ENCODE results near the gene COL25A1.

The COL25A1 gene

DNA sequence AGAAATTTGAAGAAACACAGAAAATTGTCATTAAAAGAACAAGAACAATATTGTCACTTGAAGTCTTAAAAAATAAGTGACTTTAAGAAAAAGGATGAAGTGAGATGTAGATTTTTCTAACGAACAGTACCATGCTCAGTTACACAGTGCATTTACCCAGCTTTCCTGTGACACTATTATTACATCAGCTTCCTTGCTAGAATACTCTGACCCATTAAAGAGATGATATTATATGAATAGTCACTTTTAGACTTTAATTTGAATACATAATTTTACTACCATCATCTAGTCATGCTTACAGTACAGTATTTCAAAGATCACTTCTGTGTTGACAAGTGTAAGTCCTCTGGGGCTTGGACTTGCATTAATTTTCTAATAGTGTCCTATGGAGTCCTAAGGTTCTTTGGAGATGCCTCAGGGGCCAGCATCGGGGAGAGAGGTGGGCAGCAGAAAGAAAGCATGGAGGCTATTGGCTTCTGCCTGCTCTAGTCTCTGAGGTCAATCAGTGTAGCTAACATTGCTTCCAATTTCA, 10.7 kb downstream of the COL25A1 start:
- DNase-seq (ENCODE audit: low spot score) = no peak

DNA sequence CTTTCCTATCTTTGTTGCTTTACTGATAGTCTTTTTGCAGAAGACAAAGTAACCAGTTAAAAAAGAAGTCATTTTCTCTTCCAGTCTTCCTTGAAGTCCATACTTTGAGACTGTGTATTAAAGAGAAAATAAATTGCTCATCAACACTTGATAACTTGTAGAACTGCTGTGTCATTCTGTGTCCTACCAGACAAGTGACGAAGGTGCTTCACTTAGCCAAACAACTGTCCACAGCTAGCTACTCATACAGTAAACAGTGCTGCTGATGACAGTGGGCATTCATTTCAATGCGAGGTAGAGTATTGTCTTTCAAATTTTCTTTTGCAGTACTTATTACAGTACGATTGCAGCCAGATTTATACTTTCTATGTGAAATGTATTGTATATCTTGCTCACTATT, 11.5 kb downstream of the COL25A1 start:
- no peak for DNase-seq (ENCODE audit: low spot score)

DNA sequence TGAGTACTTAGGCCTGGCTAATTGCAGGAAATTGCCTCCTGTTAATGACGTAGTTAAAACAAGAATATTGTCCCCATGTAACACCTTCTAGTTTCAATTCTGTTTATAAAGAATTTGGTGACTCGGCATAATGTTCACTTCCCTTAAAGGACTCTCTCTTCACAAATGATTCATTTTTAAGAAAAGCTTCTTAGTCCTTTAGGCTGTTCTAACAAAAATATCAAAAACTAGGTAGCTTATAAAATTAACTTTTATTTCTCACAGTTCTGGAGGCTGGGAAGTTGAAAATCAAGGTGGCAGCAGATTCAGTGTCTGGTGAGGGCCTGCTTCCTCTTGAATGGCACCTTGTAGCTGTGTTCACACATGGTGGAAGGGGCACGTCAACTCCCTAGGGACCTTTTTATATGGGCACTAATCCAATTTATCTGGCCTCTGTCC, 23.8 kb downstream of the COL25A1 start:
- no peak for DNase-seq (ENCODE audit: low spot score)

DNA sequence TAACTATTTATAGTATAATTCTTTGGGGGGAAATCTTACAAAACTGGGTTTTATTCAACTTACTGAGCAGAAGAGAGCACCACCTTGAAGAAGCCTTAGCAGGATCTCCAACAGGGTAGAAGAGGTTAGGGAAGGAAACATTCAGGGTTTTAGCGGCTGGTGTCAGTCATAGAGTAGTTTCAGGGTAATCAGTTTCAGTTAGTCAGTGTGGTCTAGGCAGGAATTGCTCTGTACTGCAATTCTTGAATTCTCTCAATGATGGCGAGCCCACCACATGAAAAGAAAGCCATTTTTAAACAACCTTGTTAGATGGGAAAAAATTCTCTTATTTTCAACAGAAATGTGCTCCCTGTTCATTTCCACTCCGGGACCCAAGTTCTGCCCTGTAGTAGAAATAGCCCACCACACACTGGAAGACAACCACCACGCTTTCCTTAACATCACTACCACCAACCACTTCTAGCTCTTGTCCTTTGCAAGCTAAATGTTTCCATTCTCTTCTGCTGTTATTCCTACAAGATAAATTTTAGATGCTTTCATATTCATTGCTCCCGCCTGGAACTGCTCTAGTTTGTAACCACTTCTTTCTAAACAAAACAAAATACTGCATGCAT, 25.9 kb downstream of the COL25A1 start:
- no peak for DNase-seq (ENCODE audit: low spot score)

DNA sequence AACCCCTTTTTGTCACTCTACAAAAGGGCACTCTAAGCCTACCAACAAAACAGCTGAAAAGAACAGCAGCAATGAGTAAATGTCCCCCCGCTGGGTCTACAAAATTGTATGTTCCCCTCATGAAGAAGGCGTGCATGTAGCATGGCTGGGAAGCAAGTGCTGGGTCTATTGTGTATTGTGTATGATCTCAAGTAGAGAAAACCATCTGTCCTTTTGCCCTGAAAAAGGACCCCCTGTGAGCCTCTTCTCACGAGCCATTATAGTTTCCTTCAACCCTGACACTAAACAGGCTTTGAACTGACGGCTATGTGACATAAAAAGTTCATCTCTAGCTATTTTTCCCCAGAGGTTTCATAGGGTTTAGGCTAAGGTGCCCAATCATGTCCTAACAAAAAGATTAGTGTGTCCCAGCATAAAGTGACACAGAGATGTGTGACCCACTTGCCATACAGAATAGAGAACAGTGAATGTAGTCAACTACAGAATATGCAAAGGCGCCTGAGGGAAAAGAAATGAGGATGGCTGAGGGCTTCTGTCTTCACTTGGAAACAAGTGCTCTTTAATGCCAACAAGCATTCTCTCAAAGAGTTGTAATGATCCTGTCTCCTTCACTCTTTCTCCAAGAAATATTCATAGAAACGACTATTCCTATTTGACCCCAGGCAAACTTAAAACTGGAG, 27.3 kb downstream of the COL25A1 start:
- DNase-seq (ENCODE audit: low spot score) = no peak

DNA sequence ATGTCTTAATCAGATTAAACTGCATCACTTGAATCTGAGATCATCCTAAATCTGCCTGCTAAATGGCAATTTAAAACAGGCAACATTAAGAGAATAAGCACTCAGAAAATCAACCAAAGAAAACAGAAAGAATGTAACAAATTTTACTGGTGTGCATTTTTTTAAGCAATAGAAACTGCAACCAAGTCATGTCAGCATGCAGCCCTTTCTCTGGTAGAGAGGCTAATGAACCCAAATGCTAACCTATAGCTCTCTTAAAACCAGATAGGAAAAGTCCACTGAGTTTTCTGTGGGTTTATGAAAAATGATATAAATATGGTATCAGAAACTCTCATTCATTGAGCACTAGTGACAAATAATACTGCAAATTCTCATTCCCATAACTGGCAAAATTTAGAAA, 35.6 kb downstream of the COL25A1 start:
- DNase-seq (ENCODE audit: low spot score) = no peak

DNA sequence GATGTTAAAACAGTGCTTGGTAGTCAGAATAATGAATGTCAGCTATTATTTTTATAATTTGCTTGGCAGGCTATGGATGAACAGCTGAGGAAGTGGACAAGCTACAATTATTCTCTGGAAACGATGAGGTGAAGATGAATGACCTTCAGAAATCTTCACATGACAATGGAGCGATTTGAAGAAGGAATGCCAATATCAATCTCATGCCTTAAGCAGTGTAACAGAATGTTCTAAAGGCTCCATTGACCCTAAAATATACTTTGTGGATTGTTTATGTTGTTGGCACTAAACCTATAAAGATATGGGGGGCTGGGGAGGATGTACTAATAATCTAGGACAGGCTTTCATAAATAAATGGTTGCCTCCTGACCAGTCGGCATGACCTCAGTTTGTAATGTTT, 36.2 kb downstream of the COL25A1 start:
- no peak for DNase-seq (ENCODE audit: low spot score)

DNA sequence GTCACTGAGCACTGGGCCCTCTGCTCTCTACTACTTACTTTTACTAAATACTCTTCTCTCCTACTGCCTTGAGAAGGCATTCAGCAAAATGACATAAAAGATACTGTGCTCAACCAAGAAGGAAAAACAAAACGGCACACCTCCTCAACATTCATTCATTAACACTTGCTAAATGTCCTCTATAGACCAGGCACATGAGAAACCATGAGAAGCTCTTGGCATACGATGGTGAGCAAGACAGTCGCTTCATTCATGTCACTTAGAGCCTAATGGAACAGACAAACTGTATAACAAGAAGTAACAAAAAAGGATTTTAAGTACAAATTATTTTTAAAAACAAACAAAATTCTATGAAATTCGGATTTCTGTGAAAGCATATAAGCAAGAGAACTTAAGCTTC, 38.7 kb downstream of the COL25A1 start:
- DNase-seq (ENCODE audit: low spot score) = no peak

DNA sequence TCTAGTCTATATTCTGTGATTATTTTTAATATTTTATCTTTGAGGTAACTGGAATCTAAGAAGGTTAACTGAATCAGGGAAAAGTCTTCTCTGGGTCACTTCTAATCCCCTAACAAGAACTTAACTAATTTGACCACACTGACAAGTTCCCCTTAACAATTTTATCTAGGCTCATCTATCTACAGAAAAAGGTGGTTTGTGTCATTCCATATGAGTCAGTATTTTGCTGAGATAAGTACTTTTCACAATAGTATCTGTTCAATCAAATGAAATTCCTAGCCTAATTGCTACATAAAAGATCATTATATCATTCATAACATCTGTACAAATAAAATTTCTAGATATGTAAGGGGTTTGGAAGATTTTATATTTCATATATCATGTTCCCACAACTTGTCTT, 45.6 kb downstream of the COL25A1 start:
- no peak for DNase-seq (ENCODE audit: low spot score)

DNA sequence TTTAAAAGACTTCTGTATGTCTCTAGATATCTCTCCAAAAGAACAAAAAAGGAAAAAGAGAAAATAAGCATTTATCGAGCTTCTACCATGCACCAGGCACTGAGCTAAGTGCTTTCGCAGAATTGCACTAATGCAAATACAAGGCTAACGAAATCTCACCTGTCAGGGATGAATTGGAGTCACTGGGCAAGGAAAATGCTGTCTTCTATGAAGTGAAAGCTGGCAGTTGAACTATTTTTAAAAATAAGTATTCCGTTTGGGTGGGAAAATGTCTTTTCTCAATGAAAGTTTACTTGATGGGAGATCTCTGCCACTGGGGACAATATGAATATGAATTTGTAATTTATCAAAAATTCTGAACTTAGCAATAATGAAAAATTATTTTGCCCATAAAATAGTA, 47.6 kb downstream of the COL25A1 start:
- DNase-seq (ENCODE audit: low spot score) = no peak

DNA sequence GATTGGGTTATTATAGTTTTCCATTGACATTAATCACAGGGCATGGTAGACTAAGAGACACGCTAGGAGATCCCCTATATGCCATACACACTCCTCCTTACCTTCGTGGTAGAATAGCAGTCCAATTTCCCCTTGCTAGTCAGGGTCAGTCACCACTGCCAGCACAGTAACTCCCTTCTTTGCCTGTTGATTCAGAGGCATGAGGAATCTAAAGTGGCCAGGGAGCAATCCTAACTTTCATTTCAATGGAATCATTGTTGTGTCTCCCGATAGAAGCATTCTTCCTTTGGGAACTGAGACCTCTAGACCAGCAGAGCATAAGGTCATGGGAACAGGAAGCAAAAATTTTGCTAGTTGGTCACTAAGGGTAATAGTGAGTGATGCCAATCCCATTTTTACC, 51.1 kb downstream of the COL25A1 start:
- no peak for DNase-seq (ENCODE audit: low spot score)

DNA sequence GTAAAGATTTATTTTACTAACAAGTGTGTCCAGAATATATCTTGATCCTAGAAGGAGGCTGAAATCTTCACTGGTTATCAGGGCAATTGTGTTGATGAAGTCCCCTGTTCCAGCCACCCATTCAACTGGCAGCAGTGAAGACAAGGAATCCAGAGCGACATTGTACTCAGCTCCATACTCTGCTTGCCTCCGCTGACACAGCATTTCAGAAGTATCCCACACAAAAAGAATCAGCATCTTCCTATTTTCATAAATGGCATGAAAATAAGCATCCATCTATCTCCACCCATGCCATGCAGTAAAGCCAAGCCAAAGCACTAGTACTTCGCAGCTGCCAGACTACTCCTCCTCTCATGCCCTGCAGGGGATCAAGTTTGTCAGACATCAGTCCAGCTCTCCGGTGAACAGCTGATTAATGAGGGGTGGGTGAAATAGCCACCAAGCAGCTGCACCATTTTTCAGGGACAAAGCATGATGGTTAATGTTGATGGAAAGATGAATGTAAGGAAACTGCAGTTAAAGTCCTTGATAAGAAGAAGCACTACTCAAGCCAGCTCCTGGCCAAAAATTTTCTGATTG, 54.0 kb downstream of the COL25A1 start:
- no peak for DNase-seq (ENCODE audit: low spot score)

DNA sequence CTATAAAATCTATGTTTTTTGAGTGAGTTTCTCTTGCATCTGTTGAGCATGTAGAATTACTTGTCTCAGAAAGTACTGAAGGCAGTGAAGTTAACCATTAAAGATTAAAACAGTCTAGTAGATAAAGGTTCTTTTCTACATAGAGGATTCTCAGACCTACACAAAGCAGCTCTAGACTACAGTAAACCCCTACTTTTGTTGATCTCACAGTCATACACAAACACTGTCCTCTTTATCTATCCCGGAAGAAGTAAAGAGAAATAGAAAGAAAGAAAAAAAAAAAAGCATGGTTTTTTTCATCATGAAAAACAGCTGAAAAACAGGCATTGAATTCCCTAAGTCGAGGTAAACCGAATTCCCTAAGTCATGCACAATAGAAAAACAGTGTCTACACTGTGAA, 58.6 kb downstream of the COL25A1 start:
- no peak for DNase-seq (ENCODE audit: low spot score)

DNA sequence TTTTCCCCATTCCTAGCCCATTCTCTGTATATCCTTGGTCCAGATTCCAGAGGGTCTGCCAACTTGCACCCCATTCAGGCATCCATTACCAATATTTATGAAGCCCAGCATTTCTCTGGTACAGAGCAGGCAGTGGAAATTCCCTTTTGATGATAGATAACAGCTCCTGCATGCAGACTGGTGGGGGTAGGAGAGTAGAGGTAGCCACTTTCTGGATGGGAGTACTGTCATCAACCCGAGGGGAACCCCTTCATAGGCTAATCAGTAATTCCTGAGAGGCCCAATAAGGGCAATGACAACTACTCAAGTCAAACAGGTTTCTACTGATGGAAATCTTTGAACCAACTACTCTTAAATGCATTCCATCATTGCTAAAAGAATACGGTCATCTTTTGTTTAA, 63.7 kb downstream of the COL25A1 start:
- no peak for DNase-seq (ENCODE audit: low spot score)

DNA sequence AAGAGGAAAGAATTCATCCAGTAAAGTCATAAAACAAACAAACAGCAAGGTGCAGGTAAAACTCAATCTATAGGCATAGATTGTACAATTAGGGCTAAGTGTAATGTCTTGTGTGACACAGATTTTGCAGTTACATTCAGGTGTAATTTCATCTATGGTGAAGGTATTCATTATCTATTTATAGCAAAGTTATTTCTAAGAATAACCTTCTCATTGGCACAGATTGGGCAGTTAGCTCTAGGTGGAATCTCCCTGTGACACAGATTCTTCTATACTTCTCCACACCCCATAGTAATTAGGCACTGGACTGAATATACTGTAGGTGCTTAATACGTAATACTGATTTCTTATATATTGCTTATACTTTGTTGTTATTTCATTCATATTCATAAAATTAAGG, 66.8 kb downstream of the COL25A1 start:
- no peak for DNase-seq (ENCODE audit: low spot score)

DNA sequence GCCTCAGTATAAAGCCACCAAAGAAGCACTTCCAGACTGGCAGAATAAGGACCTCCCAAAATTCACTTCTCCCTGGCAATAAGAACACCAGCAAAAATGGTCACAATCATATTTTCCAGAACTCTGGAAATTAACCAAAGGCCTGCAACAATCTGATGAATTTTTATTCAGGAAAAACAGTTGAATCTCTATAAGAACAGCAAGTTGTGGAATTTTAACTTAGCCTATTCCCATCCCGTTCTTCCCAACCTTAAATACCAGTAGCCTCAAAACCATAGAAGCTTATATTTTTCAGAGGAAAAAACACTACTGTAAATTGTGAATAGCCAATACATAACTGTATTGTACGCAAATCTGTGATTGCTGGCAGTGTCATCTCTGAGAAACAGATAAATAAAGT, 67.9 kb downstream of the COL25A1 start:
- DNase-seq (ENCODE audit: low spot score) = no peak

DNA sequence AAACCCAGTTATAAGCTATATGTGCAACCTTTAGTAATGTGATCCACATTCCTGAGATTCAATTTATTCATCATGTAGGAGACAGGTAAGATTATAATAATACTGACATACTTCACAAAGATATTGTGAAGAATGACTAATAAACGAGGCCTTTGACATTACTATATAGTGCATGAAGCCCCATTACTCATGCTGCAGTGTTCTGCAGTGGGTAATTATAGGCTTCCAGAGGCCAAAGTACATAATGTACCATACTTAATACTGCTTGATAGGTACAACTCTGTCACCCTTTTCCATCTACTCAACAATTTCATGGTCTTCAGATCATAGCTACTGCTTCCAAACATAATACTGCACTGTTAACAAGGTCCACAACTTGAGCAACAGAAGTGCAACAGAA, 68.9 kb downstream of the COL25A1 start:
- DNase-seq (ENCODE audit: low spot score) = no peak

DNA sequence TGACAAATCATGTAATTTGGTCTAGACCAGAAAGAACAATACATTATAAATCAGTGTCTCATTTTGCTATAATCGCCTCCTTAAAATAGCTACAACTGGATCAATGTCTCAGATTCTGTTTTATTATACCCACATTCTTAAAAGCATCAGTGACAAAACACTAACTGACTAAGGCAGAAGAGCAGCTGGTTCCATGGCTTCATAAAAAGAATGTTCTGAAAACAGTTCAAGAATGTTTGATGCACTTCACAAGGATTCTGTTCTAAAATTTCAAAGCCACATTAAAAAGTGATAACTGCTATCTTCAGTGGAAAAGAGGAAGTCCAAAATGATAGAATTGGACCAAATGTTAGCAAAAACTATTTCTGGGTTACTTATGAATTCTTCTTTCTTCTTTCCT, 69.8 kb downstream of the COL25A1 start:
- no peak for DNase-seq (ENCODE audit: low spot score)

DNA sequence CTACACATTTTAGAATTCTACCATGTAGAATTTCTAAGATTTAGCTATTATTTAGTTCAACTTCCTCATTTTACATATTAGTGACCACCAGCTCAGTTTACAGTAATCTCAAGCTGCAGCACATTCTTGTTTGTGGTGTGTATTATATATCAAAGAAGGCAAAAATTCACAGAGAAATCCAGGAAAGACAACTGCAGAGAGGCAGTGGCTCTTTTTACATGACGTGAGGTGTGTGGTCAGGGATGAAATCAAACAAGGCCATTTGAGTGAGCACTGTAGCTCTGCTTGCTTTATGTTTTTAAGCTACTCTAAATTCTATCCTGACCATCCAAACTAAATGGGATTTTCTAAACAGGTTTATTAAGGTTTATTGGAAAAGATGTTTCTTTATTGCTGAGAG, 71.1 kb downstream of the COL25A1 start:
- no peak for DNase-seq (ENCODE audit: low spot score)

DNA sequence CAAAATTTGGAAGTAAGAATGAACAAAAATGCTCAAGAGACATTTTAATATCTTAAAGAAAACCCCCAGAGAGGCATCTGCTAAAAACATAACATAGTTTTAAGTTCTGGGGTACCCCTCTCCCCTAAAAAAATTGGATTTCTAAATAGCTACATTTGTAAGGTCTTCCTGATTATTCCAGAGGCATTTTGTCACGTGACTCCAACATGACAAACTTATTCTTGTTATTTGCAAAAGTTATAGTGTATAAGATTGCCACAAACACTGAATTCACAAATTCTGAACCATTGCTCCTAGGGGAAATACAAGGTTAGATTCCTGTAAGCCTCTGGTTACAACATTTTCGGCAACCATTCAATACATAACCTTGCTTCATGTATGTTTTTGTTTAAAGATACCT, 73.4 kb downstream of the COL25A1 start:
- no peak for DNase-seq (ENCODE audit: low spot score)

DNA sequence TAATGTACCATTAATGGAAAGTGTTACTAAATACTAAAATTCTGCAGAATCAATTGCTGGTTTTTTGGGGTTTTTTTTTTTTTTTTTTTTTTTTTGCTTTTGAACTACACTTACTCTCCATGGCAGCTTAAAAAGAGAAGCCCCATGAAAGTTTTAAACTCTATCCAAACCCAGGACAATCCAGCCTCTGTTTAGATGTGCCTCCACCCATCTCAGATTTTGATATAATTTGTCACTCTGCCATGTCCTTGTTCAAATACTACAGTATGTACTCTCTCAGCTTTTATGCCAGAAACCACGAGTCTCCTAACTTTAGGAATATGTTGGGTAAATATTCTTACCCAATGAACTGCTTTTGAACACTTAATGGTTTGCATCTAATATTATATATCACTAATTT, 84.2 kb downstream of the COL25A1 start:
- no peak for DNase-seq (ENCODE audit: low spot score)

DNA sequence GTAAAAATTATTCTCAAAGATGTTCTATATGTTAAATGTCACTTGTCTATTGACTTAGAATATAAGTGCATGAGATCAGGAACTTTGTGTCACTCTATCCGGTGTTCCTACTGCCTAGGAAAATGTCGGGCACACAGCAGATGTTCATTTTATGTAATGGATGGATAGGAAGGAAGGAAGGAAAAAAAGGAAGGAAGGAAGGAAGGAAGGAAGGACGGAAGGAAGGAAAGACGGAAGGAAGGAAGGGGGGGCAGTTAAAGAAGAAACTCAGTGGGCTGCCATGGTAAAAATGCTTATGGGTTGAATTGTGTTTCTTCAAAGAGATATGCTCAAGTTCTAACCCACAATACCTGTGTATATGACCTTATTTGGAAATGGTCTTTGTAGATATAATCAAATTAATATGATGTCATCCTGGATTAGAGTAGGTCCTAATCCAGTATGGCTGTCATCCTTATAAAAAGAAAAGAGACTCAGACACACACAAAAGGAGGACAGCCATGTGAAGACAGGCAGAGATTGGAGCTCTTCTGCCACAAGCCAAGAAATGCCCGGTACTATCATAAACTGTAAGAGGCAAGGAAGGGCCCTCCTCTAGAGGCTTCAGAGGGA, 86.3 kb downstream of the COL25A1 start:
- DNase-seq (ENCODE audit: low spot score) = no peak

DNA sequence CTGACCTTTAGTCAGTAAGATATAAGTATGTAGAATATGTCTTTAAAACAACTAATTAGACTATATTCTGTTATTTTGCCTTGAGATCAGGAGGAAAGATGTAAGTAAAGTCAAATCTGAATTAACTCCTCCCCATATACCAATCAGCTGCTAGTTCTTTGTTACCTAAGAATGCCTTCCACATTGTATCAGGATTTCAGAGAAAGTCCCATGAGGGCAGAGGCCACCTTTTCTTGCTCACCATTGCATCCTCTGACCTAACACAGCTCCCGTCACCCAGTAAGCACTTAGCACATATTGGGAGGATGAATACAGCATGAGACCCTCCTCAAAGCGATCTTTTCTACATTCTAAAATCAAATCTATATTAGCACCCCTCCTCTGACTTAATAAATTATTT, 87.0 kb downstream of the COL25A1 start:
- no peak for DNase-seq (ENCODE audit: low spot score)
